HL-60/S4 treated with retinoic acid at 250 ng/mL for 4 days and 3 days (cell line): ENCODE results near the gene PCDH8.

Source experiments
- in situ Hi-C: fragments of 300-500 bp; cut with MboI; formaldehyde crosslinking; loops from 2 replicates; pipeline ENCODE4 v1.7.0; 2022; ENCODE audit warnings: low sequenced_read_pairs

Gene PCDH8, protein sequence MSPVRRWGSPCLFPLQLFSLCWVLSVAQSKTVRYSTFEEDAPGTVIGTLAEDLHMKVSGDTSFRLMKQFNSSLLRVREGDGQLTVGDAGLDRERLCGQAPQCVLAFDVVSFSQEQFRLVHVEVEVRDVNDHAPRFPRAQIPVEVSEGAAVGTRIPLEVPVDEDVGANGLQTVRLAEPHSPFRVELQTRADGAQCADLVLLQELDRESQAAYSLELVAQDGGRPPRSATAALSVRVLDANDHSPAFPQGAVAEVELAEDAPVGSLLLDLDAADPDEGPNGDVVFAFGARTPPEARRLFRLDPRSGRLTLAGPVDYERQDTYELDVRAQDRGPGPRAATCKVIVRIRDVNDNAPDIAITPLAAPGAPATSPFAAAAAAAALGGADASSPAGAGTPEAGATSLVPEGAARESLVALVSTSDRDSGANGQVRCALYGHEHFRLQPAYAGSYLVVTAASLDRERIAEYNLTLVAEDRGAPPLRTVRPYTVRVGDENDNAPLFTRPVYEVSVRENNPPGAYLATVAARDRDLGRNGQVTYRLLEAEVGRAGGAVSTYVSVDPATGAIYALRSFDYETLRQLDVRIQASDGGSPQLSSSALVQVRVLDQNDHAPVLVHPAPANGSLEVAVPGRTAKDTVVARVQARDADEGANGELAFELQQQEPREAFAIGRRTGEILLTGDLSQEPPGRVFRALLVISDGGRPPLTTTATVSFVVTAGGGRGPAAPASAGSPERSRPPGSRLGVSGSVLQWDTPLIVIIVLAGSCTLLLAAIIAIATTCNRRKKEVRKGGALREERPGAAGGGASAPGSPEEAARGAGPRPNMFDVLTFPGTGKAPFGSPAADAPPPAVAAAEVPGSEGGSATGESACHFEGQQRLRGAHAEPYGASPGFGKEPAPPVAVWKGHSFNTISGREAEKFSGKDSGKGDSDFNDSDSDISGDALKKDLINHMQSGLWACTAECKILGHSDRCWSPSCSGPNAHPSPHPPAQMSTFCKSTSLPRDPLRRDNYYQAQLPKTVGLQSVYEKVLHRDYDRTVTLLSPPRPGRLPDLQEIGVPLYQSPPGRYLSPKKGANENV

DNA sequence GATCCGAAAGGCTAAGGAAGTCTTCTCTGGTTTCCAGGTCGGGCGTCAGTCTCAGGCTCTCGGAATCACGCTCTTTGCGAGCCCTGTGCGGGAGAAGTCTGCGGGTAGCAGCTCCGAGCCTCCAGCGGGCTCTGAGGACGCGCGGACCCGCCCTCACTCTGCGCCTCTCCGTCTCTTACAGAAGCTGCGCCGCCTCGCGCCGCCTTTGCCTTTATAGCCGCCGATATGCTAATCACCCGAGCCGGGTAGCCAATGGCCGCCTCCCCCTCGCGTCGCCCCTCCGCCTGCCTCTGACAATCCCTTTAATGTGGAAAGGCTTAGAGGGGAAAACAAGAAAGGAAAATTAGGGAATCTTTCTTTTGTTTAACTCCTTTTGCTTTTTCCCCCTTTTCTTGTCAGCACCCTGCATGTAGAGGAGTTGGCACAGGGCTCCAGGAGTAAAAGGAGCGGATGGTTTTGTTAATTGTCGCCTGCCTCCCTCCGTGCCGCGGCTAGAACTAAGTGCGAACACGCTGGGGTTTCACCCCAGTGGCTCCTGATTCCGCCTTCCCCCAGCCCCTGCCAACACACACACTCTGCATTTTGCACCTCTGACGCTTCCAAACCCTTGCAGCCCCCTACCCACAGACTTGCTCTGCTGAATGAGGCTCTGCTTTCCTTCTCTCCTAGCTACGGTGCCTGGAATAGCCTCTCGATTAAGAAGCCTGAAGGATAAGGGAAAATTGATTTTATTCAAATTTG, at the start of gene PCDH8:
Gene PCDH8, minus strand, starts transcription at position 186 of the 741 bp plus-strand sequence. CDS start 204 bp downstream, outside the sequence.
- in situ Hi-C loops: no loop called here

DNA sequence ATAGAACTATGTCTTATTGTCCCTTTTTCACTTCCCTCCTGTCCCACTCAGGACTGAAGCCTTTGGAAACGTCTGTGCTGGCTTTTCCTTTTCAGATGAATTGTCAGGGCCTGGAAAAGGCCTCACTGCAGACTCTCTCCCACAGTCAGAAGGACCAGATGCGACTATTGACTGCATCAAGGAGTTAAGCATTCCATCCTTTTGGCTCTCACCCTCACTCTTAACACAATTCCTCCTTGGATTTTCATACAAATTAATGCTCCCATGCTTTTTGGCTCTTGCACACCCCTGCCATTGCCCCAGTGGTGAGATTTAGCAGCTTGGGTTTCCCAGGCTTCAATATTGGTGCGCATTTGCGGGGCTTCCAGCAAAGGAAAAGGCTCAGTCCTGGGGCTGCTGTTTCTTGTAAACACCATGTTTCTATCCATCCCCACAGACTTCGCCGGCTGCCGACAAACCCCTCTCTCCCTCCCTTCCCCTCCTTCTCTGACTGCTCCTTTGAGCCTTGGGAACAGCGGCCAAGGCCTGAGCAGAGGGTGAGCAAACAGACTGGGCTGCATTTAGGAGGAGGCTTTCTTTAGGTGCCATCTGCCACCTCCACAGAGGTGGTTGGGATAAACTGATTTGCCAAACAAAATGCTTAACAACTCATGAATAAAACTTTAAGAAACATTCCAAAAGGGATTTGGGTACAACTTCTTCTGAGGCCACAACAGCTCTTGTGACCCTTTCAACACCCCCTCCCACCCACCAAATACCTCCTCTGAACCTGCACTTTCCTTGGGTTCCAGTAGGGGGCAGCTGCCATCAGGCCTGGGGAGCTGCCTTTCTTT, 48.6 kb upstream of the PCDH8 start:
- in situ Hi-C loops: no loop called here

DNA sequence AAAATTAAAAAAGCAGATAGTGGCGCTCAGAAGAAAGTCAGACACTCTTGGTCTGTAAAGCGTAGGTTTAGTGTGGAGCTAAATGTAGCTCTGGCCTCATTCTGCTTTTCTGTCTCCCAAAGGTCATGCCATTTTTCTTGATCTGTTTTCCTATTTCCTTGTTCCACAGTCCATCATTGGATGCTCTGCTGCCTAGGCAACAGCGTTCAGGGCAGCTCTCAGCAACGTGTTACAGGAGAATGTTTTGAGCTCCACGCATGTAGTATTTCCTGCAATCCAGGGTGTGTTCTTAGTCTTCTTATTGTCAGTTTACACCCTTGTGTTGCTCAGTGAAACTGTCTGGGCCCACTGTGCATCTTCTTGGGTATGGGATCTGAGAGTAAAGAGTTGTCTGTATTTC, 46.0 kb upstream of the PCDH8 start:
- in situ Hi-C loops: no loop called here

DNA sequence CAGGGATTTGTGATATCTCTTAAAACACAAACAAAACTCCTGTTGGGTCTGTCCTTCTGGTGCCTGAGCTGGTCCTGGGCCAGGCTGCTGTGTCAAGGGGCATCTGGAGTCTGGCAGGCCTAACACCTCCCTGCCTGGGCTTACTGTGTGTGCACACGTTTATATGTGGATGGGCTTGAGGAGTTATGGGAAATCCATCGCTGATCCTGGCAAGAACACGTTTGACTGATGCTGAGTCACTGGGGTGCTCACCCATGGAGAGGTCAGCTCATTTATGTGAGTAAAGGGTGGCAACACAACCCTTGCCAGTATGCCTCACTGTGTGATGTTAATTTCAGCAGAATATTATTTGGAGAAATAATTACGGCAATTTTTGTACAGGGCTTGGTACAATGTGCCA, 44.5 kb upstream of the PCDH8 start:
- in situ Hi-C loops: no loop called here

DNA sequence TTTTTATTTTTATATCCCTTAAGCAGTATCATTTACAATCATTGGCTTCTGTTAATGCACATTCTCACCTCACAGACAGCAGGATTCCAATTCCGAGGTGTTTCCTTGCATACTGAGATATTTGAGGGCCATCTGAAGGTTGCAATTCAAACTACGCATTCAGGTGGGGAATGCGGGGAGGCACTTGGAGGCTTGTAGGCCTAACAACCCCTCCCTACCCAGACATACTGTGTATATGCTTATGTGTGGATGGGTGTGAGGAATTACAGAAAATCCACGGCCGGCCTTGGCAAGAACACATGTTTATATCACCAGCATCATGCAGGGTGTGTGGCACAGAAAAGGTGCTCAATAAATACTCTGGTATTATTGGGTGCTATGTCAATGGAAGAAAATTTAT, 43.3 kb upstream of the PCDH8 start:
- in situ Hi-C loops: no loop called here

DNA sequence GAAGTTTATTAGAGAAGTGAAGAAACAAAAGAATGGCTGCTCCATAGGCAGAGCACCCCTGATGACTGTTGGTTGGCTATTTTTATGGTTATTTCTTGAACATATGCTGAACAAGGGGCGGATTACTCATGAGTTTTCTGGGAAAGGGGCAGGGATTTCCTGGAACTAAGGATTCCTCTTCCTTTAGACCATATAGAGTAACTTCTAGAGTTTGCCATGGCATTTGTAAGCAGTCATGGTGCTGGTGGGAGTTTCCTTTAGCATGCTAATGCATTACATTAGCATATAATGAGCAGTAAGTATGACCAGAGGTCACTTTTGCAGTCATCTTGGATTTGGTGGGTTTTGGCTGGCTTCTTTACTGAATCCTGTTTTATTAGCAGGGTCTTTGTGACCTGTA, 38.7 kb upstream of the PCDH8 start:
- in situ Hi-C loops: no loop called here

DNA sequence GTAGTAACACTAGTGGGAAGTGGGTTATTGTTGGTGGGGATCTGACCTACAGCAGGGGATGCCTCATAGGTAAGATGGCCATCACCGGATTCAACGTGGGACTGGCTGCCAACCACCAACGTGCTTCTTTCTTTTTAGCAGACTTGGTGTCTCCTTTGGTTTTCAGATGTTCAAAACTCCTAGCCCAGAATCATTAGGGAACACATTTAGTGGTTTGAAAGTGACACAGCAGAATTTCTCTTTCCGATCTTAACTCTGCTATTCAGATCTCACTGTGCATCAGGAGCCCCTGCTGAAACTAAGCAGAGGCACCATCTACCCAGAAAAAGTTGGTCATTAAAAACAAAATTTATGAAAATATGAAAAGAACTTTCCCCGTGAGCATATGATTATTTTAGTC, 36.7 kb upstream of the PCDH8 start:
- in situ Hi-C loops: no loop called here

DNA sequence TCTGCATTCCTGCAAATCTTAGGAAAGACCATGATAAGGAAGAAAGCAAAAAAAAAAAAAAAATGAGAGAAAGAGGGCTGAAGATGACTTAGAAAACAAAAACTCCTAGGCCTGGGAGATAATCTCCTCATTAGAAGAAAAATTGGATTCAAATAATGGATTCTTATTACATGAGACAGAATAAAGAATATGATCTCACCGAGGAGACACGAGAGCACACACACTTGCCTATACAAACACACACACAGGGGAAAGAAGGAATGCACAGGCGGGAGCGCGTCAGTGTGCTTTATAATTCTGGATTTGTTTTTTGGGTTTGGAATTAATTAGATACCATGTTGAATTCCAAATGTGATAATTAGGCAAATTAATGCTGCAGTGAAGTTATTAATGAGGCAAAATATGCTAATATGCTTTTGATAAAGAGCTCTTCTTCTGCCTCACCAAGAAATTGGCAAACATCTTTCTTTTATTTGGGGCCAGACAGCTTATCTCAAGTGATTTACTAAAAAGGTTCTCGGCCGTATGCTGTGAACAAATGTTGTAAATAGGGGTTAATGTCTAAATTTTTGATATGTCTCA, 36.1 kb upstream of the PCDH8 start:
- in situ Hi-C loops: no loop called here

DNA sequence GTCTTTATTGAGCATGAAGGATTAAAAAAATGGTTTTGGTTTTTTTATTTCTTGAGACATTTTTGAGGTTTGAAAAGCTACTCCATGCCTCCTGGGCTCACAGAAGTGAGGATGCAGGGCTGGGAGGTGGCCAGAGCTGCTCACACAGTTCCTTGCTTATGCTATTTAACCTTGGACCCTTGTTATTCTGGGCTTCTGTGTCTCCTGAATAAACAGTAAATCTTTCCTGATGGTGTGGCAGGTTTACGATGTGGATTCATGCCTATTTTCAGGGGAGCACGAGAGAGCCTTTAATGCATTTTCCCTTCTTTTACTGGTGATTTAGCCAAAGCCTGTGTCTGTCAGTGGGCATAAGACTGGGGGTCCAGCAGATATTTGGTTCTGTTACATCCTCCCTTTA, 34.3 kb upstream of the PCDH8 start:
- in situ Hi-C loops: no loop called here

DNA sequence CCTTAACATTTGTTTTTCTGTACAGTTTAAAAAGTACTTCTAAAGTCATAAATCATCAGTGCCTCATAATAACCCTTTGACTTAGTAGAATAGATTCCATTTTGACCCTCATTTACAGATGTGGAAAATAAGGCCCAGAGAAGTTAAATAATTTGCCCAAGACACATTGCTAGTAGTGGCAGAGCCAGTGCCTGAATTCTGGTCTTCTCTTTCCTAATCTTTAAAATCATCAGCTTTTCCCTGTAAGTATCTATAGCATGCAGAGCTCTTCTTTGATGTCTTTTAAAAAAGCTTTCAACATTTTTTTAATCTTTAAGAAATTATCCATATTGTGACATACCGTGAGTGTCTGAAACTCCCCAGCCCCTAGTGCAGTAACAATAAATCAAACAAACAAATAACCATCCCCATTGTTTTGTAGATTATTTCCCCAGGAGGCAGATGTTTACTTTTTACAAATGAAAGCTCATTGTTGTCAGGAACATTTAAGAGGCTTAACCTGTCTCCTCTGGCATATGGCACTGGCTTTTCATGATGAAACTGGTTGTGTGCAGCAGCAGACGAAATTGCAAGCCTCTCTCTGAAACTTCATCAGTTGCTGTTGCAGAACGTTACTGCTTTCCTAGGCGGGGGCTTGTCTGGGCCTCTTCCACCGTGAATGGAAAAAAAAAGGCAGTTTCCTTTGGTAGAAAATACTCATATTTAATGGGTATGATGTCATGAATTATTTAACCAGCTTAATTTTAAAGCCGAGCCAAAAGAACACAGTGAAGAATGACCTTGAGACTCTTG, 31.7 kb upstream of the PCDH8 start:
- in situ Hi-C loops: no loop called here

DNA sequence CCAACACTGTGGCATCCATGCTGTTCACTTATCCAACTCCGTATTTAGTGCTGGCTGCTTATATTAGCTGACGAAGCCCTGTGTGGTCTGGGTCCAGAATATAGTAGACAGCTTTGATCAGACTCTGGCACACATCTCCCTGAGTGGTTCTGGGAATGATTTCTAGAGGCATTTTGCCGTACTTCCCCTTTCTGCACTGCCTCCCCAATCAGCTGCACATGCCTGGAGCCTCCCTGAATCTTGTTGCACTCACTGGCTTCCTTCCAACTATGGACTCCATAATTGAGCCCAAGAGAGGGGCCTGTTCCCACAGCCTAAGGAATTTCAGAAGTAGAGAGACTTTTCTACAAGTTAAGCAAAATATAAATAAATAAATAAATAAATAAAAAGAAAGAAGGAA, 30.4 kb upstream of the PCDH8 start:
- in situ Hi-C loops: no loop called here

DNA sequence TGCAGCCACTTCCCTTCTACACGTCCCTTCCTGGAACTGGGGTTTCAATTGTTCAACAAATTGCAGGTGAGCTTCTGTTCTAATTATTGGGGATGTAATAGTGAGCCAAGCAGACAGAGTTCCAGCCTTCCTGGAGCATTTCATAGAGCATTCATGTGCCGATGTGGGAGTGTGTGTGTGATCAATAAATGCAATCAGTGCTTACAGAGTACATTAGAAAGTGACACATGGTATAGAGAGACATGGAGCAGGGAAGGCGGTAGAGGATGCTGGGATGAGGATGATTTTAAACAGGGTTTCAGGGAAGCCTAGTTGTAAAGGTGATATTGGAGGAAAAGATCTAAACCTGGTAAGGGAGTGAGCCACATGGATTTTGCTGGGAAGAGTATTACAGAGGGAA, 21.7 kb upstream of the PCDH8 start:
- in situ Hi-C loops: no loop called here

DNA sequence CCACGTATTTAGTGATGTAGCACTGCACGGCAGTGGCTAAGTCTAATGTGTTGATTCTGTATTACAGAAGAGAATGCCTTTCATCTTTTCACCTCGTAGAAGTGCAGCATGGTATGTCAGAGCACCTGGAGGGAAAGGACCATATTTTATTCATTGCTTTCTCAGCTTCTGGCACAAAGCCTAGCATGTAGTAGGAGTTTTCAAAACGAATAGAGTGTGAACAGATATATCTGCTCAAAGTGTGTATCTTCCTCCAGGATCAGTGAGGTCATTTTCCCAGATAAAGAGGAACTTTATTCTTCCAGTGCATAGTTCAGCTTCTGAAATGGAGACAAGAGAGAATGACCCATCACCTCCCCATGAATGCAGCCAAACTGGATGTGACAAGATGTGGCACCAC, 21.2 kb upstream of the PCDH8 start:
- in situ Hi-C loops: no loop called here

DNA sequence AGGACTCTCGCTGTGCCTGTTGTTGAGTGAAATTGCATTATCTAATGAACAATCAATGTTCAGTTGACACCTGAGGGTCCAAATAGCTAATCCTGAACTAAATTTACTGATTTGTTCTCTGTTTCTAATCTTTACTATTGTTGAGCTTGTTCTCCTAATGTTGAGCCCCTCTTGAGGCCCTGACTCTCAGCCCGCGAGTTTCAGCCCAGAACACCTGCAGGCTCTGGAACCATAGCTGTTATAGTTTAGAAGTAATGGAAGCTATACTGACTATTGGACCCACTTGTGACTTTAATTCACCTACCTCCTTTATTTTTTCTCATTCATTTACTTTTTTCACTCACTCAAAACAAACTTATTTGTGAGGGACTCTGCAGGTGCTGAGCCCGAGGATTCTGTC, 20.6 kb upstream of the PCDH8 start:
- in situ Hi-C loops: no loop called here

DNA sequence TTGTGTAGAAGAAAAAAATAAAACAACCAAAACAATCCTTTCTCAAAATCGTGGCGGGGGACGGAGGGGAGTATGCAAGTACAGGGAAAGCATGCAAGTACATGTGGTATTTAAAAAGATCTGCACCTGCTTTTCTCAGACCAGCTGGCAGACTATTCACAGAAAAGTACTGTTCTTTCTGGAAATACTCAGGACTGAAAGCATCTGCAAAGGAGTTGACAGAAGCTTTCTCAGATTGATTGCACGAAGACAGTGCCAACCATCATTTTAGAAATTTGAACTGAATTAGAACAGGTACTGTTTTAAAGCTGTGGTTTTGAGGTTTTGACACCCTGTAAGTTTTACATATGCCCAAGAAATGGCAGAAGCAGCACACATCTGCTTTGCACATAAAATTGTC, 19.8 kb upstream of the PCDH8 start:
- in situ Hi-C loops: no loop called here

DNA sequence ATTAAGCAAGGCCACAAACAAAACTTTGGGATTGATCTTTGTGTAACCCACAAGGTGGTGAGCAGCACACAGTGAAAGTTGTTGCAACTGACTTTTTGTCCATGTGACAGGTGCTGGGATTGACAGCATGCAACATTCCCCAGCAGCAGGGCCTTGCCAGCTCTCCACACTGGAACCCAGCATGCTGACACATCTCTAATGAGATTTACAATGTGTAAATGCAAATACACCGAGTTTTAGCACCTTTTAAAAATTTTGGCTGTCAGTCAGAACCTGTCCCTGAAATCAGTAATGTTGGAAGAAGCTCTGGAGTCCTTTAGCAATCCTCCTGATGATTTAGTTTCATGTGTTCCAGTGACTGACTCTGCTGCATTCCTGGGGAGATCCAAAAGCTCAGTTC, 16.5 kb upstream of the PCDH8 start:
- in situ Hi-C loops: no loop called here

DNA sequence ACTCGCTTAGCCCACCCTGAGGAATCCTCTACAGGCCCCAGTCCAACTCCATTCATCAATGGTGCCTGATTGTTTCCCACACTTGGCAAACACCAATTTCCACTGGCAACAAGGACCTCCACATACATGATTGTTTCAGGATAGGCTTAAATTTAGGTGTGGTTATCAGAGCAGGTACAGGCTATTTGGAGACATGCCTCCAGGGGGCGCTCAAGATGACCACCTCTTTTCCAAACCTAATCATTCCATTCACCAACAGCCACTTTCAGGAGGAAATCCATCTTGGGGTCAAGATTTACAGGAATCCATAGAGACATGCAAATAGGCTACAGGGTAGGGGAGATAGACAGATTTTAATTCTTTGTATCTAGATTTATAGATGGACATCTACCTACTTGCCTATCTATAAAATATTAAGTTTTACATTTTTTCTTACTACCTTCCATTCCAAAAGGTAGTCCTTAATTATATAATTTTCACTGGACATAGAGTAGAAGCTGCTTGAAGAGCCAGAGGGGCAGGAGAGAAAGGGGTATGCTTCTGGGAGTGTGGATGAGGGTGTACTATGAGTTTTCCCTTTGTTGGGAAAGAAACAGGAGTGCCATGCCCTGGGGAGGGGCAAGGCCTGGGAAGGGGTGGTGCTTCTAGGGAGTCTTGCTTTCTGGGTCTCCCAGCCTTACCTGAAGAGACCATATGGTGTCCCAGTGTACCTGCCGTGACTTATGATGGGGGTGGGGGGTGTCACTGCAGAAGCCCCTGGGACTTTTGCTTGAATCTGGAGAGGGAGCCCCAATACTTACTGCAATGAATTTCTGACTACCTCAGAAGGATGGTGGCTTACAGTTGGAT, 14.1 kb upstream of the PCDH8 start:
- in situ Hi-C loops: no loop called here

DNA sequence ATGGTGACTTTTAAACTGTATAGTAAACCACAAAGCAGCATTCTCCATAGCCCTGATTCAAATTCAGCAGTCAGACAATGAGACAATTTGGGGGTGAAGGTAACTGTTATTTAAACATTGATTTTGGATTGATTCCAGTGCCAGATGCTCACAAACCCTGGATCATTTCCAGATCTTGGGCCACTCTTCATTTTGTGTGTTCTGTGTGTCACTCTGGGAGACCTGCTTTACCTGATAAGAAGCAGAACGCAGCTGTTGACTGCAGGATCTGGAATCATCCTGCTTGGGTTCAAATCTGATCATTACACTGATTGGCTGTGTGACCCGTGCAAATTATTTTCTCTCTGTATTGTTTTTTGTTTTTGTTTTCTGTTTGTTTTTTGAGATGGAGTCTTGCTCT, 4.0 kb upstream of the PCDH8 start:
- in situ Hi-C loops: no loop called here
